Measurements from ENCODE around the gene AURKA. TPM values are rescaled to one million over a fixed set of nuclear protein-coding genes. Genes with fewer than 3 reads are reported as not detected.

Gene AURKA
- total and polyA plus RNA-seq, 2 of the 8 experiments (the other 6 are each of a cell fraction or from before 2014, with no cell fraction given), result 45.8 to 84.8 TPM

- Histone ChIP-seq H2BK12ac (ENCODE audit: low read depth, low read length) (no peak overlapping the region), H4K8ac (ENCODE audit: extremely low read depth, insufficient read depth, low read length) (no peak overlapping the region), H2AFZ (ENCODE audit: low read length) (no peak overlapping the region), H4K91ac (replicated peaks; ENCODE audit: insufficient read length, low read length) (no peak overlapping the region), H3K14ac (ENCODE audit: insufficient read length) (no peak overlapping the region), H3K4ac (replicated peaks; ENCODE audit: insufficient read length, low read depth, low read length) (no peak overlapping the region), H3K4me3 (ENCODE audit: extremely low read depth in 1 of 4, insufficient read depth in 2 of 4, low read depth in 3 of 4, low read length in 4 of 4) (no peak overlapping the region), H3K27me3 (replicated peaks in 1 of 4; ENCODE audit: control insufficient read depth in 3 of 4, extremely low read depth in 1 of 4, insufficient read depth in 3 of 4, low read length in 3 of 4) (no peaks in the 10 kb centered on the region), H4K5ac (ENCODE audit: insufficient read length, low read depth, low read length) (no peak overlapping the region), H3K4me1 (replicated peaks in 1 of 4; ENCODE audit: control insufficient read depth in 3 of 4, insufficient read depth in 4 of 4, low read length in 3 of 4) (no peaks in the 10 kb centered on the region), H3K79me2 (ENCODE audit: control insufficient read depth in 1 of 2, insufficient read depth in 2 of 2, low read length in 2 of 2) (no peaks in the 10 kb centered on the region), H2BK5ac (ENCODE audit: low read depth, low read length) (no peak overlapping the region), H2BK120ac (replicated peaks; ENCODE audit: low read depth, low read length) (no peak overlapping the region), H3K56ac (replicated peaks; ENCODE audit: insufficient read length, low read depth, low read length) (no peak overlapping the region), H2BK15ac (ENCODE audit: low read length) (no peak overlapping the region), H2AK5ac (ENCODE audit: low read depth, low read length) (no peak overlapping the region), H3K4me2 (ENCODE audit: insufficient read depth in 1 of 2, low read depth in 2 of 2, low read length in 2 of 2) (no peak overlapping the region), H3K18ac (ENCODE audit: extremely low read depth, low read length) (no peak overlapping the region), H3K23me2 (ENCODE audit: low read depth, low read length) (no peaks in the 10 kb centered on the region), H3K79me1 (ENCODE audit: low read depth, low read length) (no peaks in the 10 kb centered on the region), H3K9ac (replicated peaks in 1 of 4; ENCODE audit: extremely low read depth in 1 of 4, low read depth in 3 of 4, low read length in 3 of 4) (no peak overlapping the region), H4K20me1 (replicated peaks in 1 of 2; ENCODE audit: control insufficient read depth in 1 of 2, insufficient read depth in 2 of 2, low read length in 2 of 2) (peaks cover 0 to 4% of the 10 kb centered on the region in 2 experiments), H3K36me3 (ENCODE audit: control insufficient read depth in 2 of 4, insufficient read depth in 4 of 4, low read length in 3 of 4) (no peaks in the 10 kb centered on the region; a peak in 1 of 8 replicates), H3K9me3 (ENCODE audit: insufficient read depth in 2 of 2, low read depth in 1 of 2, low read length in 1 of 2) (no peaks in the 10 kb centered on the region), H2BK20ac (ENCODE audit: low read length) (no peak overlapping the region), H3K23ac (ENCODE audit: insufficient read length) (no peak overlapping the region), H3K27ac (ENCODE audit: low read depth, low read length) (no peak overlapping the region)
- 95% methylated on average over 12 of the region's 12 CpGs; no CpG with 5 or more reads in 1 of the 2 experiments for WGBS, 2 experiments (ENCODE audit: extremely low coverage in 1 of 2, insufficient coverage in 1 of 2, insufficient read length in 1 of 2, insufficient replicate concordance in 2 of 2, low coverage in 1 of 2, low lambda C conversion rate in 2 of 2, missing lambda C conversion rate in 1 of 2)
- no peak for DNase-seq (ENCODE audit: low read depth in 1 of 2, low spot score in 2 of 2)
- CTCF ChIA-PET (ENCODE audit: partially characterized antibody), result interaction anchor here (0.9 to 1.9 kb wide), 3 partner anchors 17 to 89 kb away, joined by 3 to 5 read pairs (median 3); no protein-coding TSS in a partner anchor
- no peak for FAIRE-seq
- POLR2A ChIA-PET (ENCODE audit: partially characterized antibody), result no interaction called here
- TF ChIP-seq CBX8 (IDR thresholded peaks at IDR 0.05; ENCODE audit: borderline replicate concordance, low read depth, low read length), result no peak
- TF ChIP-seq TAF1 (IDR thresholded peaks at IDR 0.05; ENCODE audit: low read depth, low read length), result no peak
- no peak for TF ChIP-seq KDM1A (IDR thresholded peaks at IDR 0.05; ENCODE audit: borderline replicate concordance, low read length)
- no peak for TF ChIP-seq RNF2 (IDR thresholded peaks at IDR 0.05; ENCODE audit: borderline replicate concordance, low read depth, low read length, missing control alignments, poor library complexity, severe bottlenecking)
- TF ChIP-seq BRCA1 (IDR thresholded peaks at IDR 0.05; ENCODE audit: low read depth, low read length), result no peak
- TF ChIP-seq SP4 (IDR thresholded peaks at IDR 0.05; ENCODE audit: low read length), result no peak
- TF ChIP-seq TAF7 (optimal IDR thresholded peaks at IDR 0.05; ENCODE audit: borderline replicate concordance, low read depth, low read length), result no peak
- no peak for TF ChIP-seq JUND (IDR thresholded peaks at IDR 0.05; ENCODE audit: low read length)
- no peak for TF ChIP-seq TCF12 (IDR thresholded peaks at IDR 0.05; ENCODE audit: low read depth, low read length)
- no peak for TF ChIP-seq EP300 (IDR thresholded peaks at IDR 0.05; ENCODE audit: borderline replicate concordance in 1 of 2, low read depth in 2 of 2, low read length in 2 of 2)
Measured at GRCh38 chr20:56414842-56415765, 23.1 kb upstream of the AURKA start.

Measured in H1 (cell line).